Activated CD4-positive, CD25-positive, alpha-beta regulatory T cell treated with anti-CD3 and anti-CD28 coated beads, Interleukin-2, amount 50 U/mL, for 24 hours (primary cell): Measurements from ENCODE around the gene CDK9.
"Not testable (repeated sequence)": the region's sequence is repeated elsewhere in the genome, so short reads cannot be mapped to it uniquely, and the experiment has no call there.

ENCODE experiments used
- ATAC-seq, 2 donors: fragments of 150-1000 bp; cut with Tn5 transposase; one replicate each; pipeline ENCODE4 v1.10.0; 2021; ENCODE audit warnings: mild to moderate bottlenecking in 1 of 2, moderate library complexity in 1 of 2

CDK9 gene

DNA sequence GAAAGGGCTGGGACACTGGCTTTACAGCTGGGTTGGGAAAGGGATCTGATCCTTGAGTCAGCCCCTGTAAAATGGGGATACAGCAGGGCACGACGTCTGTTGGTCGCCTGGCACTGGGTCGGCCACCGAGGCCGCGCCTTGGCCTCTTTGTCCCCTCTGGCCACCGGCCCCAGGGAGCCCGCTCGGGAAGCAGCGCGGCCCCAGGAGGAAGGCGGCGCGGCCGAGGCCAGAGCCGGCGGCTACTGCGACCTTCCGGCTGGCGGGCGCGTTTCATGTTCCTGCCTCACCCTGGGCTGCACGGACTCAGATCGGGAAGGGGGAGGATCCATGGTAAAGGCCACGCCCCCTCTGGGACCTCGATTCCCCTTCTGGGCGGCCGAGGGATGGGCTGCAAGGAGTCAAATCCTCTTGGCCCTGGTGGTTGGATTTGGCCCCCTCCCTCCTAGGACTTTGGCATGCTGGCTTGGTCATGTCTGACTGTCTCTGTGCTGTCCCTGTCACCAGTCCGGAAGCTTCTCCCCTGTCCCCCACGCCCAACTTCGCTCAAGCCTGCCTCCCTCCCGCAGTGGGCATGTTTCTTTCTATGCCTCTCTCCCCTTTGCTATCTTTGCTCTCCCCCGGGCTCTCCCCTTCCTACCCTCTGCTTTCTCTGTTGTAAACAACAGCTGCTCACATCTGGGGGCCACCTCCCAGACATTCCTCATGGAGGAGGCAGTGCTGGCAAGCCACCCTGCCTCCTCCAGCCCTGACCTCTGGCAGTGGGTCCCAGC is 42.6 kb downstream of the CDK9 start:
- no peak for ATAC-seq

GRCh38 chr9:127829205-127829906 is 43.5 kb downstream of the CDK9 start:
- no peak for ATAC-seq

GRCh38 chr9:127832248-127832647 is 46.4 kb downstream of the CDK9 start:
- no peak for ATAC-seq

DNA sequence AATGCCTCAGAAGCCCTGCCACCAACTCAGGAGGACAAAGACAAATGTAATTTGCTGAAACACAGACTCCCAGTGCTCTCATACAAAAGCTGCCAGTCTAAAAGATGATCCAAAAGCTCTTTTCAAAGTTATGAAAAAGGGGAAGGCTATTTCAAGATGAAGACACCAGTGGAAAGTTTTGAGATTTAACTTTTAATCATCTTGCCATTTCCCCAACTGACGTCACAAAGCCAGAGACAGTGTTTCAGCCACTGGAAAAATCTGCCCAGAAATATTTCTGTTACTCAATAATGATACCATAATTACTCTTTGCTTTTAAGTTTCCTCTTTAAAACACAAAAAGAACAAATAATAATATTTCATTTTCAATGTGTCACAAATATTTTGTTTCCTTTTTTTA is 47.7 kb downstream of the CDK9 start:
- ATAC-seq: no peak

GRCh38 chr9:127835991-127836516 is 50.2 kb downstream of the CDK9 start:
- peak in 1 of 2 donors; percentile 45 for ATAC-seq

DNA sequence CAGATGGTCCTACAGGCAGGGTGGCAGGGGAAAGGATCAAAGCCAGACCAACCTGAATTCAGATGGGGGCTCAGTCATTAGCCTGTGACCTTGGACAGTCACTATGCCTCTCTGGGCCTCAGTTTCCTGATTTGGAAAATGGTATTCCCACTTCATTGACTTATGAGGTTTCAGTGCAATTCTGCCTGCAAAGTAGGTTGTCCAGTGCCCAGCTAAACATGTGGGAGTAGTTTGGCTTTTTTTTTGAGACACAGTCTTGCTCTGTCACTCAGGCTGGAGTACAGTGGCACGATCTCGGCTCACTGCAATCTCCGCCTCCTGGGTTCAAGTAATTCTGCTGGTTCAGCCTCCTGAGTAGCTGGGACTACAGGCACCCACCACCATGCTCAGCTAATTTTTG is 50.7 kb downstream of the CDK9 start:
- ATAC-seq: not testable (repeated sequence)

- no peak for ATAC-seq
These were observed 51.5 kb downstream of the CDK9 start for GRCh38 chr9:127837346-127837745.

GRCh38 chr9:127838375-127839078 is 52.7 kb downstream of the CDK9 start:
- ATAC-seq: no peak
